Posterior vena cava (tissue), 2 donors: ENCODE measurements around the gene TEX48. TPM values are rescaled to one million over a fixed set of nuclear protein-coding genes. Genes with fewer than 3 reads are reported as not detected.

ENCODE experiments used
- DNase-seq: peaks from one replicate; pipeline ENCODE4 v3.0.0-alpha.2; 2020; ENCODE audit warnings: low spot score
- intact Hi-C, 2 donors: fragments of 100-400 bp; cut with DNase I; formaldehyde crosslinking; loops; one replicate each; pipeline versions ENCODE4 v1.14.1 to v1.14.2; 2022 to 2023
- total RNA-seq, 2 donors: library from RNA; stranded (reverse); fragmentation: NEBNext Ultra II Directional; extraction: Animal tissue kit (Norgen Biotek cat#: 25700); gene quantifications; one replicate each; pipeline ENCODE4 v1.2.1, GENCODE V29; 2021
- donor health status: DM: yes; HTN: yes; CAD: no.
- donor health status: DM: yes; HTN: yes; CAD: no.

Gene TEX48
- total RNA-seq, 2 donors from 2014 or later = not detected

DNA sequence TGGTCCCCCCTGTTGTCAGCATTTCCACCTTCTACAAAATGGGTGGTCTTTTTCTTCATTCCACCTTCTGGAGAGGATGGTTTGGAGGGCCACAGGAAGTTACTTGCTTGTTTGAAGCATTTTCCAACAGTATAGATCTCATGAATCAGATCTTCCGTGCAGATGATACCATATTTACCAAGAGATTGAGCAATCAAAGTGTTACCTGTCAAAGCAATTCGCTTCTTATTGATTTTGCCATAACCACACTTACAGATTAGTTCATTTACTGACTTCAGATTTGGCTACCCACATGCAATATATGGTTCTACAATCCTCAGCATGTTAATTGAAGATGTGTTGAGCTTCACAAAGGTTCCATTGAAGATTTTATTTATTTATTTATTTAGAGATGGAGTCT is 14.0 kb upstream of the TEX48 start:
- intact Hi-C loops = no loop called here
- no peak for DNase-seq

DNA sequence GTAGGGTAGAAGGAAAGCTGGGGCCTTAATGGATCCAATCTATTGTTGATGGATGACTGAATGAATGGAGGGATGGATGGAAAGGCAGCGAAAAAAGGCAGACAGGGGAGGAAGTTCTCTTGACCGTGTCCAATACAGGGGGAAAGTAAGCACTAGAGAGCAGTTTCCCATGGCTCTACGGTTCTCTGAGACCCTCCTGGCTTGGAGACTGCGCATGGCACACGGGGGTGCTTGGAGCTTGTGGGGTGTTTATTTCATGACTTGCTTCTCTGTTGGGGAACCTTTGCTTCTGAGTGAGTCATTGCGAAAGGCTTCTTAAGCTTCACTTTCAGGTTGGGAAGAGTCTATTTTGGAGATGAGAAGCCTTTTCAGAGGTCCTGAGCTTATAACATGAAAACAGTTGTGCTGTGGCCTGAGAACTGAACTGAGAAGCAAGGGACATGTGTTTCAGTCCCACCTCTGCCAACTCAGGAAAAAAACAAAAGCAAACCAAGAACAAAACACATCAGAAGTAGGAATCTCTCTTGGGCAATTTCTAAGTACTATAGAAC is 12.8 kb upstream of the TEX48 start:
- intact Hi-C loops = no loop called here
- no peak for DNase-seq

DNA sequence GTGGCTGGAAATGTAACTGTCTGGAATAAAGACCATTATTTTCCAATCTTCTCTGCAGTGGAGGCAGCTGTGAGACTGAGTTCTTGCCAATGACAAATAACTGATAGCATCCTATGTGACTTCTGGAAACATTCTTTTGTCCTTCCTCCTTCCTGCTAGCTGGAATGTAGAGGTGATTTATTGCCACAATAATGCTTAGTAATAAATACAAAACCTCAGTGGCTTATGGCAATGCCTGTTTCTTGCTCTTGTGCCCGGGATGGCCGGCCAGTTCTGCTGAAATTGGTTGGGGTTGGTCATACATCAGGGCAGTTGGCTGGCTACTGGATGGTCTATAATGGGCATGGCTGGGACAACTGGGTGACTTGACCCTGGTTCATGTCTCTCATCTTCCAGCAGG is 12.2 kb upstream of the TEX48 start:
- no peak for DNase-seq
- intact Hi-C loops = no loop called here

DNA sequence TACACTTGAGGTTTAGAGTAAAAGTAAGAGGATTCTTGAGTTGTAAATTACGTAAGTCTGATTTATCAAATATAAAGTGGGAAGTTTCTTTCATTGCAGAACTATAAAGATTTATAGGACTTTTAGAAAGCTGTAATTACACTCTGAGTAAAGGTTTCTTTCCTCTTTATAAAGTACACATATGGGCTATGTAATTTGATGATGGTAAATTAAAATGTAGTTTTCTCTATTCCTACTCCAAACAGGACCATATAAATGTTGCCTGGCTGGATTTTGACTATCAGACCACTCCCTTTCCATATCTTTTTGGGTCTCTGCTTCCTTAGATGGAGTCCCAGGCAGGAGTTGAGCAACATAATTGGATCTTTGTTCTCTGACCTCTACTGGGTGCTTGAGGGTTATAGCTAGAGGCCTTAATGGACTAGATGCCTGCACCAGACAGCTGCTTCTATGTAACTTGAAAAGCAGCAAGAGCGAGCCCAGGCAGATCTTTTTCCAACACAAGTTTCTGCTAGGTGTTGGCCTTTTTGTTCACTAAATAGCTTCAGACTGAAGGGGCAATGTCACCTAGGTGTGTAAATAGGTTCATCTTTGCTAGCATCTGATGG is 11.4 kb upstream of the TEX48 start:
- DNase-seq = no peak
- intact Hi-C loops = no loop called here

DNA sequence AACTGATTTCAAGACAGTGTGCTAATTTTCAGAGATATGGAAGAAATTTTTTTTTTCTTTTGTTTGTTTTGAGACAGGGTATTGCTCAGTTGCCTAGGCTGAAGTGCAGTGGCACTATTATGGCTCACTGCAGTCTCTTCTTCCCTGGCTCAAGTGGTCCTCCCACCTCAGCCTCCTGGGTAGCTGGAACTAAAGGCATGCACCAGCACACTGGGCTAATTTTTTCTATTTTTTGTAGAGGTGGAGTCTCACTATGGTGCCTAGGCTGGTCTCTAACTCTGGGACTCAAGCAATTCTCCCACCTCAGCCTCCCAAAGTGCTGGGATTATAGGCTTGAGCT is 9.9 kb upstream of the TEX48 start:
- no peak for DNase-seq
- intact Hi-C loops = no loop called here

DNA sequence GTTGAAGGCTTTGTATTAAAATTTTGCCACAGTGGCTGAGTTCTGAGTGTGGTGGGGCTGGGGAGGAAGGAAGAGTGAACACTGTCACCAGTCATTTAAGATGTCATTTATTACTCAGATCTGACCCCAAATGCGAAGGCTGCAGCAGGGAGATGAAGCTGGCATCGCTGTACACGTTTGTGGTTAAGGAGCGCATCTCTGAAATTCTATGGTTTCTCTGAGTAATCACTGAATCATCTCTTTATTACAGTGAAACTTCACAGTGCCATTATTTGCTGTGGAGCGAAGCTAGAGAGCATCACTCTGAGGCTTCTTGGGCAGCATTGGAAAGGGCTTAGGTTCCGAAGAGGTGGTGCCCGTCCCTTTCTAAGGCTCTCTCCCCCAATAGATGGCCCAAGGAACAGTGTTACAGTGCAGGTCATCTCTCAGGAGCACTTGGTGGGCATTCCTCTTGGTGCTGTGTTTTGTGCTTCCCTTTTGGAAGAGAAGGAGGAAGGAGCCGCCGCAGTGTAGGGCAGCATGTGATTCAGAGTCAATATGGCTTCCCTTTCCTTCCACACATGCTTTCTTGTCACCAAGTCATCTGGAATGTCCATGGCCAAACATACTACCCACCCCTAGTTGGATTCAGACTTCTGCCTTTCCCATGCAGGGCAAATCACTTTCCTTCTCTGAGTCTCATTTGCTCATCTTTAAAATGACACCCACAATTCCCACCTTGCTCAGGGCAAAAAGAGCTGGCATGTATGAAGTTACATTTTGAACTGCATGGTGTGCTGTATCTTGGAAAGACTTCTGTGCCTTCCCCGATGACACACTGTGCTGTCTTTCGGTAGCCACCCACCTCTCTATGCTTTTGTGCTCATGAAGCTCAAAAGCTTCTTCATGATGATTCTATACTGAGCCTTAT is 9.3 kb upstream of the TEX48 start:
- intact Hi-C loops = no loop called here
- no peak for DNase-seq

DNA sequence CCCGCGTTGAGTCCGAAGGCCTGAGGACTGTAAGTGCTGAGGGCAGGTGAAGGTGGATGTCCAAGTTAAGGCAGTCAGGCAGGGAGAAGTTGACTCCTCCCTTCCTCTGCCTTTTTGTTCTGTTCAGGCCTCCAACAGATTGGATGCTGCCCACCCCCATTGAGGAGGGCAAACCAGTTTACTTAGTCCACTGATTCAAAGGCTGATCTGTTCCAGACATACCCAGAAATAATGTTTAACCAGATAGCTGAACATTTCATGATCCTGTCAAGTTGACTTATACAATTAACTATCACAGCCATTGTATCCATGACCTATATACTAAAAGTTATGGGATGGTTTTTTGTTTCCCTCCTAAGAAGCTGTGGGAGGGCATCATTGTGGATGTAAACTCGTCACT is 8.3 kb upstream of the TEX48 start:
- no peak for DNase-seq
- intact Hi-C loops = no loop called here

DNA sequence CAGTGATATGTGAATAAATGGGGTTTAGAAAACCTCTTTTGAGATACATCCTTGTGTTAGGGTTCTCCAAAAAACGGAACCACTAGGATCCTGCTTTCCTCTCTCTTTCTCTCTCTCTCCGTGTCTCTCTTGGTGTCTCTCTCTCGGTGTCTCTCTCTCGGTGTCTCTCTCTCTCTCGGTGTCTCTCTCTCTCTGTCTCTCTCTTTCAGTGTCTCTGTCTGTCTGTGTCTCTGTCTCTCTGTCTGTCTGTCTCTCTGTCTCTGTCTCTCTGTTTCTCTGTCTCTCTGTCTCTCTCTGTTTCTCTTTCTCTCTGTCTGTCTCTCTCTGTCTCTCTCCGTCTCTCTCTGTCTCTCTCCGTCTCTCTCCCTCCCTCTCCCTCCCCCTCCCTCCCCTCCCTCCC is 7.8 kb upstream of the TEX48 start:
- intact Hi-C loops = loop anchor here in 1 of 2 donors (10.0 kb wide), 1 partner anchor 325 kb away; no protein-coding TSS in a partner anchor
- DNase-seq = no peak

DNA sequence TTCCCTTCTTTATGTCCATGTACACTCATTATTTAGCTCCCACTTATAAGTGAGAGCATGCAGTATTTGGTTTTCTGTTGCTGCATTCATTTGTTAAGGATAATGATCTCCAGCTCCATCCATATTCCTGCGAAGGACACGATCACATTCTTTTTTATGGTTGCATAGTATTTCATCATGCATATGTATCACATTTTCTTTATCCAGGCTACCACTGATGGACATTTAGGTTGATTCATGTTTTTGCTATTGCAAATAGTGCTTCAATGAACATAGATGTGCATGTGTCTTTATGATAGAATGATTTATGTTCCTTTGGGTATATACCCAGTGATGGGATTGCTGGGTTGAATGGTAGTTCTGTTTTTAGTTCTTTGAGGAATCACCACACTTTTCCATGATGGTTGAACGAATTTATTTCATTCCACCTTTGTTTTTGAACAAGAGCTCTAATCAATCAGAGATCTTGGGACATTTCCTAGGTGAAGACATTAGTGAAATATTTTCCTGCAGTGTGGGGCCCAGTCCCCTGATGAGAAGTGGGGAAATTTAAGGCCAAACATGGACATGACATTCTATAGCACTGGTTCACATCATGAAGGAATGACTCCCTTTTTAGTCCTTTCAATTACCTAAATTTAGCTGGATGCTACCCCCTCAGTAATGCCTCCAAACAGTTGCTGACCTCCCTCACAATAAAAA is 7.1 kb upstream of the TEX48 start:
- intact Hi-C loops = loop anchor here in 1 of 2 donors (10.0 kb wide), 1 partner anchor 326 kb away; no protein-coding TSS in a partner anchor
- DNase-seq = no peak

DNA sequence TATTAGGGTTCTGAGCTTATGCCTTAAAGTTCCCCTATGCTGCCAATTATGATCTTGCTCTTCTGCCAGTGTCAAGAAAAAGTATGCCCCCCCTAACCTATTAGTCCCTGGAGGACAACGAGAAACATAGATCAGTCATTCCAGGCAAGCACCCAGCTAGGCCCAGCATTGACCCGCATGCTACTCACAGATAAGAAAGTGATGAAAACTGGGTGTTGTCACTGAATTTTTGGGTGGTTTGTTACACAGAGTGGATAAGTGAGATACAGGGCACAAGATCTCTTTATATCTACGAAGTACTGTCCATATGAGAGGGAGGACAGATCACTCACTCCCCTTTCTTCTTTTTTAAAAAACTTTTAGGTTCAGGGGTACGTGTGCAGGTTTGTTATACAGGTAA is 6.4 kb upstream of the TEX48 start:
- no peak for DNase-seq
- intact Hi-C loops = loop anchor here in 1 of 2 donors (10.0 kb wide), 1 partner anchor 326 kb away; no protein-coding TSS in a partner anchor

DNA sequence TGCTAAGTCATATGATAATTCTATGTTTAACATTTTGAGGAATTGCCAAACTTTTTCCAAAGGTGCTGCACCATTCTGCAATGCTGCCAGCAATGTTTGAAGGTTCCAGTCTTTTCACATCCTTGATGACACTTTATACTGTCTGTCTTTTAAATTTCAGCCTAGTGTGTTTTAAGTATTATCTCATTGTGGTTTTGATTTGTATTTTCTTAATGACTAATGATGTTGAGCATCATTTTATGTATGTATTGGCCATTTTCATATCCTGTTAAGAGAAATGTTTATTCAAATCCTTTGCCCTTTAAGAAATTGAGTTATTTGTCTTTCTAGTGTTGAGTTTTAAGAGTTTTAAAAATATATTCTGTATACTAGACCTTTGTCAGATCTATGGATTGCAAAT is 5.0 kb upstream of the TEX48 start:
- DNase-seq = no peak
- intact Hi-C loops = loop anchor here in 1 of 2 donors (10.0 kb wide), 1 partner anchor 328 kb away; no protein-coding TSS in a partner anchor

DNA sequence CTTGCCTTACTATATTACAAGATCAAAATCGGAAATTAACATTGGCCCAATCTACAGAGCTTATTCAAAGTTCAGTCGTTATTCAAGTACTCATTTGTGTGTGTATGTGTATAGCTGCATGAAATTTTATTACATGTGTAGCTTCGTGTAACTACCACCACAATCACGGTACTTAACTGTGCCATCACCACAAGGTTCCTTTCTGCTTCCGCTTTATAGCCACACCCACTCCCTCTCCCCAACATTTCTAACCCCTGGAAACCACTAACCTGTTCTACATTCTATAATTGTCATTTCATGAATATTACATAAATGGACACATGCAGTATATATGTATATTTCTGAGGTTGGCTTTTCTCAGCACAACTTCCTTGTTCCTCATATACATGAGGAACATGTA is 4.0 kb upstream of the TEX48 start:
- DNase-seq = no peak
- intact Hi-C loops = loop anchor here in 1 of 2 donors (10.0 kb wide), 1 partner anchor 329 kb away; no protein-coding TSS in a partner anchor

DNA sequence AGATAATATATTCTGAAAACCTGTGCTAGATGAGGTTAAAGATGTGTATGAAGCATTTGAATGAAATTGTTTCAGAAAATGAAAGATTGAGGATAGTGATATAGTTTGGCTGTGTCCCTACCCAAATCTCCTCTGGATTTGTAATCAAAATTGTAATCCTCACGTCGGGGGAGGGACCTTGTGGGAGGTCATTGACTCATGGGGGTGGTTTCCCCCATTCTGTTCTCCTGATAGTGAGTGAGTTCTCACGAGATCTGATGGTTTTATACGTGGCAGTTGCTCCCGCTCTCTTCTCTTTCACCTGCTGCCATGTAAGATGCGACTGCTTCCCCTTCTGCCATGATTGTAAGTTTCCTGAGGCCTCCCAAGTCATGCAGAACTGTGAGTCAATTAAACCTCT is 2.0 kb upstream of the TEX48 start:
- DNase-seq = no peak
- intact Hi-C loops = loop anchor here in 1 of 2 donors (10.0 kb wide), 1 partner anchor 331 kb away; no protein-coding TSS in a partner anchor

DNA sequence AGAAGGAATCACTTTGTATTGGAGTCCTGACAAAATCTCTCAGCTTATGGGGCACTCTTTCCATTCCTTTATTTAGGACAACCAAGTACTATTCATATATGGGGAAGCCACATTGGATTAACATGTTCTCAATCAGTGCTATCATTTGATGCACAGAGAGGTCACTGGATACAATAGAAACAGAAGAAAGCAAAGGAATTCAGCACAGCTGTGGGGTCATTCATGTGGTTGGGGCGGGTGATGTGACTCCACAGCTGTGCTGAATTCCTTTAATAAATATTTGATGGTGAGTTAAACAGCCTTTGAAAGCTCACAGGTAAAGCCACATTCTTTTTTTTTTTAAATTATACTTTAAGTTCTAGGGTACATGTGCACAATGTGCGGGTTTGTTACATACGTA is 854 bp upstream of the TEX48 start:
- no peak for DNase-seq
- intact Hi-C loops = loop anchor here in 1 of 2 donors (10.0 kb wide), 1 partner anchor 332 kb away; no protein-coding TSS in a partner anchor

DNA sequence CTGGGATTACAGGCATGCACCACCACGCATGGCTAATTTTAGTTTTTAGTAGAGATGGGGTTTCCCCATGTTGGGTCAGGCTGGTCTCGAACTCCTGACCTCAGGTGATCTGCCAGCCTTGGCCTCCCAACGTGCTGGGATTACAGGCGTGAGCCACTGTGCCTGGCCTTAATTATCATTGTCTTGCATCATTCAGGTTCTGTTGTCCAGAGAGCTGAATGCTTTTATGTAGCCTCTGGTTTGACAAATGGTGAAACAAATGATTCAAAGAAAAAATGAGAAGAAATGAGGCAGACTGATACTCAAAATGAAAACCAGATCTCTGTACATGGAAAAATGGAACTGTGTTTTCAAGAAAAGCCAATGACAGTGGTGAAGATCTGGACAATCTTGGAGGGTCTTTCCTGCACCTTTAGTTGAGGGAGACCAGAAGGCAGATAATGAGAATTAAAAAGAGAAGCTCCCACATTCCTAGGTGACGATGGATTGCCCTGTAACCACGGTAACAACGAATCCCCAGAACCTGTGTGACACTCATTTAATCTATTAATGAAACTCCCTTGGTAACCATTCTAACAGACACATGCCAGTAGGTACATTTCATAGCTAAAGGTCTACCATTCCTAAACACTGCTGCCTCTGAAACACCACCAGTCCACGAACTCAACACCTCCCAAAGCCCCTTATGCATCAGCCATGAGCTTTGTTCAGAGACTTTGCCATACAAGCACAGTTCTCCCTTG is 1.6 kb downstream of the TEX48 start:
- intact Hi-C loops = loop anchor here (1.0 to 10.0 kb wide), 2 partner anchors 334 to 335 kb away; no protein-coding TSS in a partner anchor

DNA sequence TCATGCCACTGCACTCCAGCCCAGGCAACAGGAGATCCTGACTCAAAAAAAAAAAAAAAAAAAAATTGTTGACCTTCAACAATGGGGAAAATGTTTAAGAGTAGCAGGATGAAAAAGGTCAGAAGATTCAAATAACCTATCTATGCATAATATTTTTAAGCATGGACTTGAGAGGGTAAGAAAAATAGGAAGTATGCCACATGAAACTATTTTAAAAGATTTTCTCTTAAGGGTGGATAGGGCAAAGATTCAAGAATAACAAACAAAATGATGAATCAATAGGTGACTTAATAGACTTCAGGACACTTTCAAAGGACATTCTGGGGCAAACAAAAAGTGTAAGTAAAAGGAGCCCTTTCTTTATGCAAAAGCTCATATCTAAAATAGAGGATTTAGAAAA is 3.2 kb downstream of the TEX48 start:
- intact Hi-C loops = loop anchor here in 1 of 2 donors (10.0 kb wide), 1 partner anchor 236 kb away; no protein-coding TSS in a partner anchor
- DNase-seq = no peak

More for the DNA sequence above, 1.6 kb downstream of the TEX48 start:
- no peak for DNase-seq

DNA sequence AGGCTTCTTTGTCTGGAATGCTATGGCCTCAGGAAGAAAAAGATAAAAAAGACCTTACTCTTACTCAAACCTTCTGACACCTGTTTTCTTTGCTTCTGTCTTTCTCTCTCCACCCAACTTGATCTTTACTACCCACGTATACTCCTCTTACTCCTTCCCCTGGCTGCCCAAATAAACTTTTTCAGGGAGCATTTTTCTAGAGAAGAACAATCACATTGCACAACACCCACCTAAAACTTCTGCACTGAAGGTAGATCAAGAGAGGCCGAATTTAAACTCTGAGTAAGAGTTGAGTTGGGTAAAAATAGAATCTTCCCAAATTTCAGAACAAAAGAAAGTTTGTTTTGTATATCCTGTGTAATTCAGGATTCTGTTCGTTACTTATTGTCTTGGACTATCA is 3.9 kb downstream of the TEX48 start:
- DNase-seq = no peak
- intact Hi-C loops = loop anchor here in 1 of 2 donors (10.0 kb wide), 1 partner anchor 237 kb away; no protein-coding TSS in a partner anchor

DNA sequence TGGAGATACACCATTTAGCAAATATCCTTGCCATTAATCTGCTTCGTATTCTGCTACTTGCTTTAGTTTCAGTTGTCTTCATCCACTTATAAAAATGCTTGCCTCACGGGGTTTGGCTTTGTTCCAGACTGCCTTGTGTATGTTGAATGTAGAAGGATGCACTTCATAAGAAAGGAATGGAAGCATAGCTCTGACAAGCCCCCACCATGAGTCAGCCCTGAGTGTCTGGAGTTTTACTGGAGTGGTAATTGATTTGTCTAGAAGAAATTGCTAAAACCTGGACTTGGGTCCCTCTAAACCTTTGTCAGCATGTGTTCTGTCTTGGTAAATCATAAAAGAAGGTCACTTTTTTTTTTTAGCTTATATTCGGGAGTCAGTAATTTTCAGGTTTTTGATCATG is 4.6 kb downstream of the TEX48 start:
- no peak for DNase-seq
- intact Hi-C loops = loop anchor here in 1 of 2 donors (10.0 kb wide), 1 partner anchor 237 kb away; no protein-coding TSS in a partner anchor
